Tibial nerve (tissue), 4 donors: ENCODE results near the gene BACH2.
A peak's percentile ranks its signal among the peaks of the same experiment; 100 is the strongest.

Experiments used
- CTCF ChIP-seq, 5 experiments: fragments of 200-600 bp in 3 of 5; fragments of 450-650 bp in 2 of 5; sonication (generic) in 3 of 5; IDR thresholded peaks; one replicate each; pipeline ENCODE4 v1.5.1; 2016 to 2019; ENCODE audit warnings: antibody characterized with exemption in 5 of 5, mild to moderate bottlenecking in 3 of 5, moderate library complexity in 2 of 5
- EP300 ChIP-seq, 2 donors: sonication (generic); formaldehyde crosslinking; IDR thresholded peaks; one replicate each; pipeline ENCODE4 v1.6.1; 2017; ENCODE audit warnings: antibody characterized with exemption in 2 of 2, mild to moderate bottlenecking in 1 of 2
- POLR2A ChIP-seq, 2 donors: fragments of 450-650 bp; IDR thresholded peaks; one replicate each; pipeline ENCODE4 v1.6.1; 2017; ENCODE audit warnings: antibody characterized with exemption in 2 of 2, mild to moderate bottlenecking in 2 of 2, moderate library complexity in 2 of 2

- TF ChIP-seq POLR2A (IDR thresholded peaks at IDR 0.05) (no peak), CTCF (IDR thresholded peaks at IDR 0.05) (peak; percentile 11 to 45 (median 28)), EP300 (IDR thresholded peaks at IDR 0.05) (no peak)
Observed at GRCh38 chr6:90286884-90287488, 9.7 kb downstream of the BACH2 start.
